GM18517 (cell line): Measurements from ENCODE around the gene MAPK9.

ENCODE experiments used
- ATAC-seq: cut with Tn5 transposase; IDR thresholded peaks from one replicate; pipeline ENCODE4 v1.9.1; 2021; ENCODE audit warnings: mild to moderate bottlenecking, moderate library complexity; ENCODE audit not compliant: unreplicated experiment

MAPK9 gene

DNA sequence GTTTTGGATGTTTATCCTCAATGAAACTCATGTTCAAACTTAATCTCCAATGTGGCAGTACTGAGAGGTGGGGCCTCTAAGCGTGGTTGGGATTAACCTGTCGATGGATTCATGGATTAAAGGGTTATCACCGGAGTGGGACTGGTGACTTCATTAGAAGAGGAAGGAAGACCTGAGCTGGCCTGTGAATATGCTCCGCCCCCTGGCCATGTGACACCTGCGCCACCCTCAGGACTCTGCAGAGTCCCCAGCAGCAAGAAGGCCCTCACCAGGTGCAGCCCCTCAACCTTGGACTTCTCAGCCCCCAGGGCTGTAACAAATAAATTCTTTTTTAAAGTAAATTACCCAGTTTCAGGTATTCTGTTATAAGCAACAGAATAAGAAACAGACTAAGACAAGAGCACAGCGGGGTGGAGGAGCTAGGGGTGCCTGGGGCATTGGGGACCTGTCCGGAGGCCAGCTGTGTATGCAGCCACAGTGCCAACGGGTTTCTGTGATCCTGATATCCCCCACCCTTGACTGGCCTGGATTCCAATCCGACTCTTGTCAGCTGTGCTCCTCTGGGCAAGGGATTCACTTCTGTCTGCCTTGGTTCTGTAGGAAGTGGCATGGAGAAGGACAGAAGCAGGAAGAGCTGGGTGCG, 3.2 kb upstream of the MAPK9 start:
- no peak for ATAC-seq

DNA sequence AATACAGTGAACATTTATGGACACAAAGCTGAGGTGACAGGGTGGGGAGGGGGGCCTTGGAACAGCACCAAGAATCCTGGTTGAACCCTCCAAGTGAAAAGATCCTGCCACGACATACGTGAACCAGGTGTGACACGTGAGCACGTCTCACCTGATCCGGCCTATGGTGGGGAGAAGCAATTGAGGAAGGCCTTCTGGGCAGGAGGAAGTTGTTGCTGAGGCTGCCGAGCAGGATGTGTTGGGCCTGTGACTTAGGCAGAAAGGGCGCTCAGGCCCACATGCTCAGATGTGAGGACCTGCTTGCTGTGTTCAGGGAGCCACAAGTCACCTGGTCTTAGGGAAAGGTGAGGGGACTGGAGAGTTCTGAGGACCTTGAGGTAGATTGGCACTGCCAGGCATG, 2.5 kb upstream of the MAPK9 start:
- ATAC-seq = no peak

- ATAC-seq = peak; percentile 23
Observed at GRCh38 chr5:180291234-180291940, 496 bp downstream of the MAPK9 start.

DNA sequence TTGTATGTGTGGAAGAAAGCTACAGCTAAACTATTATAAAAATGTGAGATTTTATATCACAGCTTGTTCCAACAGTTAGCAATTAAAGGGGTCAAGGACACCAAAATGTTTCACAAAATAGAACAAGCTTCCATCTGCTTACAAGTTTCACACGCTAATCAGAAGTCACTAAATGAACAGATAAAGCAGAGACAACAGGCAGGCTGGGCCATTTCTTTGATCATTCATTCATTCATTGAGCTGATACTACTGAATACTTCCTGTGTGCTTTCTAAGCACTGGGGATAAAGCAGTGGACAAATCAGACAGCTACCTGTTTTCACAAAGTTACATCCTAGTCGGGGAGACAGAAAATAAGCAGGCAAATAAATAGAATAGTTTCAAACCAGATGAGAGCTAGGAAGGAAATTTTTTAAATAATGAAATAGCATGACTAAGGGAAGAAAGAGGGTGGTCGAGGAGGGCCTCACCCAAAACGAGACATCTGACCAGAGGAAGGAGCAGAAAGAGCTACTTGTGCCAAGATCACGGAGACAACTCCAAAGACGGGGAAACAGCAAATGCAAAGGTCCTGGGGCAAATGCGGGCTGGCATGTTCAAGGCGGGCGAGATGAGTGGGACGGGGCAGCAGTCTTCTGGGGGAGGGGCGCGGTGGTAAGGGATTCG, 1.2 kb downstream of the MAPK9 start:
- no peak for ATAC-seq

DNA sequence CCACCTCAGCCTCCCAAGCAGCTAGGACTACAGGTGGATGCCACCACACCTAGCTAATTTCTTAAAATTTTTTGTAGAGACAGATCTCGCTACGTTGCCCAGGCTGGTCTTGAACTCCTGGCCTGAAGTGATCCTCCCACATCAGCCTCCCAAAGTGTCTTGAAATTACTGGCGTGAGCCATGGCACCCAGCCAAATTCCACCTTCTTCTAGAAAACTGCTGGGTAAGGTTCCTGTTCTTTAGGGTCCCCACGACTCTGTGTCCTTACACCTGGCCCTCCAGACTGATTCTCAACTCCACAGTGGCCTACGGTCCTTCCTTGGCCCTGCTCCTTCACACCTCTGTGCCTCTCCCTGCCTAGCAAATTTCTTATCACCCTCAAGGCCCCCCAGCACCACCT, 1.9 kb downstream of the MAPK9 start:
- ATAC-seq = no peak

DNA sequence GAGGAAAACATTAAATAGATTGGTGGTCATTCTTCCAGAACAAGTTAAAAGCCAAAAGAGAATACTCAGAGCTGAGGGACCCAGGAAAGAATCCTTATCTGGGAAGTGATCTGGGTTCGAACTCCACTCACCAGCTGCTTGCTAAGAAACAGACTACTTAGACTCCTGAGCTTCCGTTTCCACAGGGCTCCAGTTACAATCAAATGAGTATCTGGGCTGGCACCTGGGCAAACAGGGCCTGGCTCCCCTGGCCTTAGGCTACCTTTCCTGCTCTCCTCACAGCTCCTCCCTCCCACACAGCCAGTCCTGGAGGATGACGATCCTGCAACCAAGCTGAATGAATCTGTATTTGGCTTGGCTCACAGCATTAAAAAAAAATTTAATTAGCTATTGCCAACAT, 2.5 kb downstream of the MAPK9 start:
- ATAC-seq = no peak

GRCh38 chr5:180287868-180288267, 4.0 kb downstream of the MAPK9 start:
- no peak for ATAC-seq

GRCh38 chr5:180287404-180287803, 4.5 kb downstream of the MAPK9 start:
- ATAC-seq = no peak

GRCh38 chr5:180284149-180284548, 7.7 kb downstream of the MAPK9 start:
- no peak for ATAC-seq

- ATAC-seq = no peak
Observed at GRCh38 chr5:180283026-180283615, 8.8 kb downstream of the MAPK9 start.

DNA sequence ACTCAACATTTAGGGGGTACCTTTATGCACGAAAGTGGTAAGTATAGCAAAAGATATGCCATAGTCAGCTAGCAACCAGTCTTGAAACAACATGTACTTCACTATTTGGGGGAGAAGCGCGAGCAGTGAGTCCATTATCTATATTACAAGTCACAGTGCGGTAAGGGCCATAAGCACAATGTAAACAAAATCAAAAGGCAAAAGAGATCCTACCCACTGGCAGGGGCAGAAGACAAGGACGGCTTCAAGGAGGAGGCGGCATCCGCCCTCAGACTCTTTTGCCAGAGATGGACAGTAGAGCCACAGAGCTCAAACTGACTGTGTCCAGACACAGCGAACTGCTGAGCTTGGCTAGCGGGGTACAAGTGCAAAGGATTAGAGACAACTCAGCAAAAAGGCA, 9.6 kb downstream of the MAPK9 start:
- no peak for ATAC-seq

DNA sequence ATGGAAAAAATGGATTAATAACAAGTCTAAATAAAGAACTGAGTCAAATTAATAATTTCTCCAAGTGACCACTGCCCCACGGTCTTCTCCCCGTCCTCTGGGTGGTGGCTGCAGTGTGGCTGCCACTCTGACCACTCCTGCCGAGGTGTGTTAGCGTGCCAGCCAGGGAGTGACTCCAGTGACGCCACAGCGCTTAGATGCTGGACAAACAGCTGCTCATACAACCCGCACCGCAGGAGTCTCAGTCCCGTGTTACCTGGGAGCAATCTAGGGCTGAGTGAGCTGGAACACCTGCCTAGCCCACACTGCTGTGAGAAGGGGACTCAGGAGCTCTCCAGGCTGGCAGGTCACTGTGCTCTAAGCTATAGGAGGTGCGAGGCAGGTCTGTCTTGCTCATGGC, 10.2 kb downstream of the MAPK9 start:
- ATAC-seq = no peak

DNA sequence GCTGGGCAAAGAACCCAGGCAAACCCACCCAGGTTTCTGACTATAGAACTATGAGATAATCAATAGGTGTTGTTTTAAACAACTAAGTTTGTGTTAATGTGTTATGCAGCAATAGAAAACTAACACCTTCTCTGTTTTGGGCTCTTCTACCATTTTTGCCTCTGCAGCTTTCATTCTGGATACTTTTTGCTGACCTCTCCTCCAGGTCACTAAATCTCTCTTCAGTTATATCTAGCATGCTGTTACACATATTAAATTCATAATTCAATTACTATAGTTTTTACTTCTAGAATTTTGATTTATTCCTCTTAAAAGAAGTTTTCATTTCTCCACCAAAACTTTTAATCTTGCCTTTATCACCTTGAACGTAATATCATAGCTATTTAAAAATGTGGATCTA, 17.2 kb downstream of the MAPK9 start:
- no peak for ATAC-seq

GRCh38 chr5:180271221-180271620, 20.7 kb downstream of the MAPK9 start:
- ATAC-seq = no peak

- ATAC-seq = no peak
Observed at GRCh38 chr5:180259260-180259611, 32.6 kb downstream of the MAPK9 start.

- ATAC-seq = no peak
Observed at GRCh38 chr5:180253036-180253824, 38.7 kb downstream of the MAPK9 start.

DNA sequence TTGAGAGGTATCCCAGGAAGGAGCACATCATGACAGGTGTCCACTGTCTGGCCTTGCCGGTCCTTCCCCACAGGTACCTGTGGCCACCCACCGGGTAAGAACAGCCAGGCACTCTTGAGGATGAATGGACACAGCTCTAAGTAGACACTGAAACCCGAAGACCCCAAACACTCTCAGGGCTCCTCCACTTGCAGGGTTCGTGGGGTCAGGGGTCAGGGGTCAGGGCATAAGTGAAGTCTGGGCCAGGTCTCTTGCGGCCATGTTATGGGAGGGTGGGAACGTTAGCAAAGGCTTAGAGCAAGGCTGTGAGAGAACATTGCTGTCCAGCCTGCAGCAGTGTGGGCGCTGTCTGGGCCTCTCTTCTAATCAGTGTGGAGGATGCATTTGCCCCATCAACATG, 40.0 kb downstream of the MAPK9 start:
- no peak for ATAC-seq

DNA sequence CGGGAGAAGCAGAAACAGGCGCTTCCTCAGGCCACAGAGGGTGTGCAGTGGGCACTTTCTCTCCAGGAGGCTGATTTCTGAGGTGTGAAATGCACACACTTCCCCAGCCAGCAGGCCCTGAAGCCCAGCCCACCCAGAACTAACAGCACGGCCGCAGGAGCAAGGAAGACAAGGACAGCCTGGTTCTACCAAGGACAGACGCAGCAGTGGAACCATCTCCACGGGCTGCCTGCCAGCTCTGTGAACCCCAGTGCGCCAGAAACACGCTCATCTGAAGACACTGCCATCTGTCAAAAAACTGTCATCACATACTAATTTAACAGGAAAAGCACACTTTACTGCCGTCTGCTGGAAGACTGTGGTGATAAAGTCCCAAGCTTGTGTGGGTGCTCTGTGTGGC, 40.7 kb downstream of the MAPK9 start:
- ATAC-seq = no peak

GRCh38 chr5:180250329-180250728, 41.6 kb downstream of the MAPK9 start:
- ATAC-seq = no peak

- no peak for ATAC-seq
Observed at GRCh38 chr5:180241600-180241999, 50.3 kb downstream of the MAPK9 start.

DNA sequence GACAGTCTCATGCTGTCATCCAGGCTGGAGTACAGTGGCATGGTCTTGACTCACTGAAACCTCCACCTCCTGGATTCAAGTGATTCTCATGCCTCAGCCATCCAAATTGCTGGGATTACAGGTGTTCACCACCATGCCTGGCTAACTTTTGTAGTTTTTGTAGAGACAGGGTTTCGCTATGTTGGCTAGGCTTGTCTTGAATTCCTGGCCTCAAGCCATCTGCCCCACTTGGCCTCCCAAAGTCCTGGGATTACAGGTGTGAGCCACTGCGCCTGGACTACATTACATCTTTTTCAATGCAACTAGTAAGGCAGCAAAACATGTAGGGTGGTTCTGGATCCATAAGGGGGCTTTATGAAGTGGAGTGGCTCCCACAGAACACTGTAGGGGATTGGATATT, 53.3 kb downstream of the MAPK9 start:
- ATAC-seq = no peak
